Natural killer cell (primary cell): Measurements from ENCODE around the gene HSF5. TPM values are rescaled to one million over a fixed set of nuclear protein-coding genes. Genes with fewer than 3 reads are reported as not detected.

ENCODE experiments used
- ATAC-seq, 3 donors: fragments of 150-1000 bp in 2 of 3; fragments of 200-7000 bp in 1 of 3; cut with Tn5 transposase; 1 replicate in 1 of 3; 2 replicates in 2 of 3; pipeline ENCODE4 v1.10.0; 2021; ENCODE audit warnings: mild to moderate bottlenecking in 2 of 3, moderate library complexity in 2 of 3
- DNase-seq, 2 donors: peaks; one replicate each; pipeline versions ENCODE4 v3.0.0 to v3.0.0-alpha.2; 2013 to 2021; ENCODE audit warnings: mixed read lengths in 1 of 2
- H3K27ac ChIP-seq: one replicate; pipeline ENCODE4 v1.5.1; 2013; ENCODE audit warnings: mild to moderate bottlenecking, low read length
- H3K27me3 ChIP-seq: one replicate; pipeline ENCODE4 v1.6.1; 2013; ENCODE audit warnings: low read length; ENCODE audit not compliant: control insufficient read depth, insufficient read depth
- H3K36me3 ChIP-seq: one replicate; pipeline ENCODE4 v1.6.1; 2013; ENCODE audit warnings: low read length; ENCODE audit not compliant: control insufficient read depth, insufficient read depth
- H3K4me1 ChIP-seq: one replicate; pipeline ENCODE4 v1.6.1; 2013; ENCODE audit warnings: low read length; ENCODE audit not compliant: control insufficient read depth, insufficient read depth
- H3K4me3 ChIP-seq: one replicate; pipeline ENCODE4 v1.5.1; 2013; ENCODE audit warnings: low read length
- H3K9me3 ChIP-seq: one replicate; pipeline ENCODE4 v1.6.1; 2013; ENCODE audit warnings: low read length; ENCODE audit not compliant: control insufficient read depth, insufficient read depth
- H3K27ac Mint-ChIP-seq, 2 donors: one replicate each; pipeline ENCODE4 v1.8.0; 2022; ENCODE audit warnings: mild to moderate bottlenecking in 2 of 2, mixed read lengths in 2 of 2, moderate library complexity in 1 of 2
- H3K27me3 Mint-ChIP-seq, 2 donors: one replicate each; pipeline ENCODE4 v1.8.0; 2022; ENCODE audit warnings: low read depth in 2 of 2, mixed read lengths in 2 of 2
- H3K36me3 Mint-ChIP-seq: one replicate; pipeline ENCODE4 v1.8.0; 2022; ENCODE audit warnings: mixed read lengths
- H3K4me1 Mint-ChIP-seq, 2 donors: one replicate each; pipeline ENCODE4 v1.8.0; 2022; ENCODE audit warnings: mixed read lengths in 2 of 2
- H3K4me3 Mint-ChIP-seq: one replicate; pipeline ENCODE4 v1.8.0; 2022; ENCODE audit warnings: mild to moderate bottlenecking, moderate library complexity, mixed read lengths
- H3K9me3 Mint-ChIP-seq, 2 donors: one replicate each; pipeline ENCODE4 v1.8.0; 2022; ENCODE audit warnings: mixed read lengths in 2 of 2
- WGBS: methylation state at CpG from one replicate; pipeline ENCODE4 v1.1.7; 2013; ENCODE audit warnings: missing lambda C conversion rate; ENCODE audit not compliant: insufficient coverage; 5-methylcytosine and 5-hydroxymethylcytosine counted together
- intact Hi-C: fragments of 100-400 bp; cut with micrococcal nuclease; formaldehyde crosslinking; loops from one replicate; pipeline ENCODE4 v1.14.2; 2022
- total RNA-seq, 4 donors: library from RNA; stranded (reverse); fragments of 120-200 nt in 1 of 4; gene quantifications; one replicate each; pipeline versions ENCODE4 v1.2.3 to v1.2.4, GENCODE V29; 2013 to 2022
- TF ChIP-seq, protein P1 (sequence below): fragments of 200-600 bp; IDR thresholded peaks from one replicate; pipeline ENCODE4 v1.8.0; 2022; ENCODE audit warnings: antibody characterized with exemption

The HSF5 gene
- total RNA-seq, 3 donors from 2014 or later (not counting 1 experiment from before 2014, with no cell fraction given) = 0.45 to 1.00 (median 0.94) TPM

DNA sequence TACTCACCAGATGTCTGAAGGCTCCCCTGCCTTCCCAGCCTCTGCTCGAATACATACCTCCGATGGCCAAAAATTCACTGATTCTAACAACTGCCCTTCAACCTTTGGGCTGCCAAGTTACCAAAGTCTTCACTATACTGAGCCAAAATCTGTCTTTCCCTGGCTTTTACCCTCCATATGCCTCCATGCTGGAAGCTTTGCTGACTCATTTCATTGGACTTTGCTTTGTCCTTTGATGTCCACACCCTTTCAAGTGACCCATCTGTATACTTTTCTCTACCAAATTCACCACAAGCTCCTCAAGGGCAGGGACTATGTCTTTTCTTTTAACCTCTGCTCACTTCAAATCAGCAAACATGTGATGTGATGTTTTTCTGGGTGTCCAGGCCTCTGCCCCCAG is 47.2 kb upstream of the HSF5 start:
- no peak overlapping the region for H3K4me3 ChIP-seq
- H3K9me3 Mint-ChIP-seq = no peaks in the 10 kb centered on the region
- 91% methylated on average over 2 of the region's 2 CpGs for WGBS
- DNase-seq (no peak), ATAC-seq (no peak)
- peaks cover 22 to 30% of the 10 kb centered on the region in 2 donors for H3K27me3 Mint-ChIP-seq
- TF ChIP-seq, protein P1, sequence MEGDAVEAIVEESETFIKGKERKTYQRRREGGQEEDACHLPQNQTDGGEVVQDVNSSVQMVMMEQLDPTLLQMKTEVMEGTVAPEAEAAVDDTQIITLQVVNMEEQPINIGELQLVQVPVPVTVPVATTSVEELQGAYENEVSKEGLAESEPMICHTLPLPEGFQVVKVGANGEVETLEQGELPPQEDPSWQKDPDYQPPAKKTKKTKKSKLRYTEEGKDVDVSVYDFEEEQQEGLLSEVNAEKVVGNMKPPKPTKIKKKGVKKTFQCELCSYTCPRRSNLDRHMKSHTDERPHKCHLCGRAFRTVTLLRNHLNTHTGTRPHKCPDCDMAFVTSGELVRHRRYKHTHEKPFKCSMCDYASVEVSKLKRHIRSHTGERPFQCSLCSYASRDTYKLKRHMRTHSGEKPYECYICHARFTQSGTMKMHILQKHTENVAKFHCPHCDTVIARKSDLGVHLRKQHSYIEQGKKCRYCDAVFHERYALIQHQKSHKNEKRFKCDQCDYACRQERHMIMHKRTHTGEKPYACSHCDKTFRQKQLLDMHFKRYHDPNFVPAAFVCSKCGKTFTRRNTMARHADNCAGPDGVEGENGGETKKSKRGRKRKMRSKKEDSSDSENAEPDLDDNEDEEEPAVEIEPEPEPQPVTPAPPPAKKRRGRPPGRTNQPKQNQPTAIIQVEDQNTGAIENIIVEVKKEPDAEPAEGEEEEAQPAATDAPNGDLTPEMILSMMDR = no peak
- no peak overlapping the region for H3K4me3 Mint-ChIP-seq
- intact Hi-C loops = no loop called here
- H3K36me3 Mint-ChIP-seq = no peaks in the 10 kb centered on the region
- H3K36me3 ChIP-seq = no peaks in the 10 kb centered on the region
- H3K27me3 ChIP-seq = peaks cover 4% of the 10 kb centered on the region
- H3K27ac ChIP-seq = no peak overlapping the region
- no peak overlapping the region for H3K27ac Mint-ChIP-seq
- H3K4me1 ChIP-seq = peaks cover 25% of the 10 kb centered on the region
- no peaks in the 10 kb centered on the region for H3K9me3 ChIP-seq
- peaks cover 6 to 9% of the 10 kb centered on the region in 2 donors for H3K4me1 Mint-ChIP-seq

DNA sequence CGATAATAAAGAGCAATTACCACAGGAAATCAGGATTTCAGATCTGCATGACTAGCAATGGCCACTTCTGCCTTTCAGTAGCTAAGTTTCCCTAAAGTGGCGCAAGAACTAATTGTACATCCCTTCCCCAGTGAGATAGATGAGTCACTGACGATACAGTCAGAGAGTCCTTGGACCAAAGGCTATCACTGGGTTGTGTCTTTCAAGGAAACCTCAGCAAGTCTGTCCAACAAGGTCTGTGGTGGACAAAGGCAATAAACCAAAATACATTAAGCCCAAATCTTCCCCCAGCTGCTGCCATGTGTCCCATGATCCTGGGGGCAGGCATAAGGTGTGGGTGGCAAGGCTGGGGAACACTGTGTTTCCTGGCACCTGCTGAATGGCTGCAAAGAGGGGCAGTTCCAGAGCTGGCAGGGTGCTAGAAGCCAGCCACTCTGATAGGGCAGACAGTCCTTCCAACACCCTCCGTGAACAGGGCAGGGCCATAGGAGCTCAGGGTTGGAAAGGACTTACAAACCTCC is 46.8 kb upstream of the HSF5 start:
- no peaks in the 10 kb centered on the region for H3K36me3 Mint-ChIP-seq

DNA sequence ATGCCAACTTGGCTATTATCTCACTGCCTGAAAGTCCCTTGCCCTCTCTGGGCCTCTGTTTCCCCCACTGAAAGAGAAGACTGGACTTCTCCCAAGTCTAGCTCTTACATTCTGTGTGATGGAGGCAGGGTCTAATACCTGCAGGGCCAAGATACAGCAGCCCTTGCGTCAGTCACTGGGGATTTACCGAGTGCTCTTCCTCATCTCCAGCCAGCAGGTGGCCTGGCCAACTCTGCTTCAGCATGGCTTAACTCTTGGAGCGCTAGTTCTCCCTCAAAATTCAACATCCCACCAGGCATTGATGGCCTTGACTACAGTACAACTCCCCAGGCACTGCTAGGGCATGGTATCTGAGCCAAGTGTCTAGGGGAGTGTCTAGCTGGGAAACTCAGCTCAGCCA is 46.1 kb upstream of the HSF5 start:
- Mint-ChIP-seq H3K4me3 (peak overlapping the region; percentile 17), H3K27ac (no peak overlapping the region), H3K36me3 (no peaks in the 10 kb centered on the region), H3K9me3 (no peaks in the 10 kb centered on the region), H3K27me3 (peaks cover 28 to 37% of the 10 kb centered on the region in 2 donors), H3K4me1 (peaks cover 6 to 9% of the 10 kb centered on the region in 2 donors)
- intact Hi-C loops = no loop called here
- no peak overlapping the region for H3K4me3 ChIP-seq
- ATAC-seq (no peak), DNase-seq (no peak)
- no peaks in the 10 kb centered on the region for H3K36me3 ChIP-seq
- peaks cover 25% of the 10 kb centered on the region for H3K4me1 ChIP-seq
- no peak overlapping the region for H3K27ac ChIP-seq
- TF ChIP-seq, protein P1 = no peak
- WGBS = 93% methylated on average over 3 of the region's 3 CpGs
- H3K27me3 ChIP-seq = peaks cover 4% of the 10 kb centered on the region
- H3K9me3 ChIP-seq = no peaks in the 10 kb centered on the region

More for the DNA sequence above, 46.8 kb upstream of the HSF5 start:
- no peak overlapping the region for H3K27ac ChIP-seq
- no peak overlapping the region for H3K4me3 ChIP-seq
- ATAC-seq (no peak), DNase-seq (no peak)
- H3K9me3 ChIP-seq = no peaks in the 10 kb centered on the region
- 84% methylated on average over 4 of the region's 4 CpGs for WGBS
- peaks cover 22 to 31% of the 10 kb centered on the region in 2 donors for H3K27me3 Mint-ChIP-seq
- TF ChIP-seq, protein P1 = no peak
- peaks cover 6 to 9% of the 10 kb centered on the region in 2 donors for H3K4me1 Mint-ChIP-seq
- intact Hi-C loops = no loop called here
- H3K27me3 ChIP-seq = peaks cover 4% of the 10 kb centered on the region
- H3K4me1 ChIP-seq = peaks cover 25% of the 10 kb centered on the region
- no peak overlapping the region for H3K4me3 Mint-ChIP-seq
- H3K9me3 Mint-ChIP-seq = no peaks in the 10 kb centered on the region
- no peaks in the 10 kb centered on the region for H3K36me3 ChIP-seq
- no peak overlapping the region for H3K27ac Mint-ChIP-seq

DNA sequence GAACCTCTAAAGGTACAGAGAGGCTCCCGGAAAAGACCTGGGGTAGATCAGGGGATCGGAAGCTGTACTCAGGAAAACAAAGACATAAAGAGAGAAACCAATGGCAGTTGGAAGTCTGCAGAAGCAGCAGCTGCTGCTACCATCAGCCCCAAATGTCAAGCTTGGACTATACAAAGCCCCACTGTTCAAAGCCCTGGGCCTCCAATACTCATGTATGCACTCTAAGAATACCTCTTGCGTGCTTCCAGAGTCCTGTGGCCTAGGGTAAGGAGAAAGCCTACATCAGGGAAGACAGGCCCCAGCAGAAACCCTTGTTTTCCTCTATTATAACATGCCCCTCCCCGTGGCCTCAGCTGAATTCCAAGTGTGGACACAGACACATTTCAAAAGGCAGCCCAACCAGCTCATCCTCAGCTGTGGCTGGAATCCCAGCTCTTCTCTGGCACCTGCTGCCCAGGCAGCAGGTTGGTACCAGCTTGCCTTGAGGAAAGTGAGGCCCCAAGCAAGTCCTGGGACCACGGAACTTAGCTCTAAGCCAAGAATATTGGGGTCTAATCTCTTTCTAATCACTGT is 45.5 kb upstream of the HSF5 start:
- H3K4me1 ChIP-seq = peaks cover 25% of the 10 kb centered on the region
- Mint-ChIP-seq H3K27ac (no peak overlapping the region), H3K4me1 (peaks cover 6 to 9% of the 10 kb centered on the region in 2 donors), H3K36me3 (no peaks in the 10 kb centered on the region), H3K27me3 (peaks cover 30 to 43% of the 10 kb centered on the region in 2 donors), H3K4me3 (no peak overlapping the region), H3K9me3 (no peaks in the 10 kb centered on the region)
- intact Hi-C loops = no loop called here
- 93% methylated on average over 5 of the region's 5 CpGs for WGBS
- TF ChIP-seq, protein P1 = no peak
- no peak overlapping the region for H3K4me3 ChIP-seq
- H3K27ac ChIP-seq = no peak overlapping the region
- H3K27me3 ChIP-seq = peaks cover 4% of the 10 kb centered on the region
- H3K9me3 ChIP-seq = no peaks in the 10 kb centered on the region
- DNase-seq (no peak), ATAC-seq (no peak)
- no peaks in the 10 kb centered on the region for H3K36me3 ChIP-seq
